DMS153 (cell line): ENCODE data around the gene CABP7.
"Not testable (repeated sequence)": the region's sequence is repeated elsewhere in the genome, so short reads cannot be mapped to it uniquely, and the experiment has no call there.

Source experiments
- DNase-seq: peaks from one replicate; lab custom pipeline; 2025; lab: John Stamatoyannopoulos, UW

The CABP7 gene

DNA sequence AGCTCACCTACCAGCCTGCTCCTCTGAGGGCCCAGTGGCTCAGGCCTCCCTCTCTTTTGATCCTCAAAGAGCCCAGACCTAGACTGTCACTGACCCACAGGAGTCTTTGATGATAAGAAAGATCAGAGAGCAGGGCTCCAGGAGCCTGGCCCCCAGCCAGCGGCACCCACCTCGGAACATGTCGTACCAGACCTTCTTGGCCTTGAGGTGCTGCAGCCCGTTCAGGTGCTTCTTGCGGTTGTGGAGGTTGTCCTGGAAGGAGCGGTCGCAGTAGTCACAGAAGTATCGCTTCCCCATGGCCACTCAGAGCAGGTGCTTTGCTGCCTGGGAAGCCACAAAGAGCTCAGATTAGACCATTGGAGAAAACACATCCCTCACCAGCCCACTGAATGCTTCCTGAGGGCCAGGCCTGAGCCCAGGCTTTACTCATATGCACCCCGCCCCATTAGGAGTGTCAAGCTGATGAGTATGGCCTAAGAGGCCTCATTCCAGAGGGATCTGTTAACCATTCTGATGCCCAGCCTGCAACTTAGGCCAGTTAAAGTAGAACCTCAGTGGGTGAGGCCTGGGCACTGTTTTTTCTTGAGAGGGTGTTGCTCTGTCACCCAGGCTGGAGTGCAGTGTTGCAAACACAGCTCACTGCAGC is 28.6 kb downstream of the CABP7 start:
- no peak for DNase-seq

GRCh38 chr22:29750029-29750428 is 30.2 kb downstream of the CABP7 start:
- no peak for DNase-seq

- DNase-seq = no peak
Observed at GRCh38 chr22:29750559-29751538, 31.0 kb downstream of the CABP7 start.

DNA sequence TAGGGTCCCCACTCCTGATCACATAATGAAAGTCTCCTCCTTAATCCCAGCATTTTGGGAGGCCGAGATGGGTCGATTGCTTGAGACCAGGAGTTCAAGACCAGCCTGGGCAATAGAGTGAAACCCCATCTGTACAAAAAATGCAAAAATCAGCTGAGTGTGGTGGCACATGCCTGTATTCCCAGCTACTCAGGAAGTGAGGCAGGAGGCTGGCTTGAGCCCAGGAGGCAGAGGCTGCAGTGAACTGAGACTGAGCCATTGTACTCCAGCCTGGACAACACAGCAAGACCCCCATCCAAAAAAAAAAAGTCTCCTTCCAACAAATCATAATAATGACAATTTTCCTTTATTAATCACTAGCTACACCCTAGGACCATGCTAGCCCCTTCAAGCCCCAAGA is 31.9 kb downstream of the CABP7 start:
- no peak for DNase-seq

GRCh38 chr22:29753808-29754657 is 34.2 kb downstream of the CABP7 start:
- no peak for DNase-seq

GRCh38 chr22:29754658-29755395 is 35.0 kb downstream of the CABP7 start:
- not testable (repeated sequence) for DNase-seq

- DNase-seq = no peak
Observed at GRCh38 chr22:29755889-29756288, 36.1 kb downstream of the CABP7 start.

GRCh38 chr22:29756341-29756740 is 36.5 kb downstream of the CABP7 start:
- no peak for DNase-seq

- DNase-seq = no peak
Observed at GRCh38 chr22:29757096-29757495, 37.3 kb downstream of the CABP7 start.

- DNase-seq = no peak
Observed at GRCh38 chr22:29758068-29758622, 38.3 kb downstream of the CABP7 start.

DNA sequence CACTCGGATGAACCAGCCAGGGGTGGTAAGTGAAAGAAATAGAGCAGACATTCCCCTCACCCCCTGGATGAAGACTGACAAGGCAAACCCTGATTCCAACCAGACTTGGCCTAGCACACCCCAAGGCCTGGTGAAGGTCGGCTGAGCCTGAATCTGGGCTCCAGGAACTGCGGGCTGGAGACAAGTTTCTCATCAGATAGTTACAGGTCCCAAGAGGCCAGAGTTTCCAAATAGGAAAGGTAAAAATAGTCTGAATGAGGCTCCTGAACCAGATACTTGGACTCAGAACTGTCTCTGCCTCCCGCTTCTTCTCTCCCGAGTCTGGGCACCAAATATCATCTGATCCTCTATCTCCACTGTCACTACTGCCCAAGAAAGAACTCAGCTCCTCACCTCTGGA is 39.2 kb downstream of the CABP7 start:
- DNase-seq = no peak

- peak; percentile 57 for DNase-seq
Observed at GRCh38 chr22:29762263-29762662, 42.5 kb downstream of the CABP7 start.

GRCh38 chr22:29765905-29766631 is 46.3 kb downstream of the CABP7 start:
- DNase-seq = no peak

- DNase-seq = peak; percentile 97
Observed at GRCh38 chr22:29766632-29767170, 46.9 kb downstream of the CABP7 start, which contains the start of gene ZMAT5. TSS of gene ZMAT5 (minus strand) at chr22:29767007. CDS start at chr22:29748544, 18,463 bp downstream.

- peak; percentile 83 for DNase-seq
Observed at GRCh38 chr22:29767171-29768051, 47.6 kb downstream of the CABP7 start, which contains the start of gene UQCR10. TSS of gene UQCR10 (plus strand) at chr22:29767369. CDS start at chr22:29767399, 30 bp downstream.

DNA sequence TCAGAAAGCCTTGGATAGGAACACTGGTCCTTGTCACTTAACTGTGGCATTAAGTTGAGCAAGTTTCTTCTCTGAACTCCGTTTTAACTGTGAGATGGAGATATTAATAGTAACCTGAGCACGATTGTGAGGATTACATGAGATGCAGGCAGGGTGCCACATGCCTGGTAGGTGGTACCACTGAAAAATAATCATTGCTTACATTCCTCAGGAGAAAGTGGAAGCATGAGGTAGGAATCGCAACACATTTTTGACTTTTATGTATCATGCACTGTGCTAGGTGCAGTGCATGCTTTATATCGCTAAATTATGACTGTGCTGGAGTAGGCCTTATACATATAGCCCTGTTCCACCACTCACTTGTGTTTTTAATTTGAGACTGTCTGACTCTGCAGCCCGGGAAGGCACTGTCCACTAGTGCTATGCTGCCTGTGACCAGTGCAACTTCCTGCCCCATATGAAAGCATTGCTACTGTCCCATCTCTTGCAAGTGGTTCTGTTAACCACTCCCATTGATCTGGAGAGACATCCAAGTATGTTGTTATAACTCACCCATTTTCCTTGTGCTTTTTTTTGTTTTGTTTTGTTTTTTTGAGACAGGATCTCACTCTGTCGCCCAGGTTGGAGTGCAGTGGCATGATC is 48.4 kb downstream of the CABP7 start:
- no peak for DNase-seq

DNA sequence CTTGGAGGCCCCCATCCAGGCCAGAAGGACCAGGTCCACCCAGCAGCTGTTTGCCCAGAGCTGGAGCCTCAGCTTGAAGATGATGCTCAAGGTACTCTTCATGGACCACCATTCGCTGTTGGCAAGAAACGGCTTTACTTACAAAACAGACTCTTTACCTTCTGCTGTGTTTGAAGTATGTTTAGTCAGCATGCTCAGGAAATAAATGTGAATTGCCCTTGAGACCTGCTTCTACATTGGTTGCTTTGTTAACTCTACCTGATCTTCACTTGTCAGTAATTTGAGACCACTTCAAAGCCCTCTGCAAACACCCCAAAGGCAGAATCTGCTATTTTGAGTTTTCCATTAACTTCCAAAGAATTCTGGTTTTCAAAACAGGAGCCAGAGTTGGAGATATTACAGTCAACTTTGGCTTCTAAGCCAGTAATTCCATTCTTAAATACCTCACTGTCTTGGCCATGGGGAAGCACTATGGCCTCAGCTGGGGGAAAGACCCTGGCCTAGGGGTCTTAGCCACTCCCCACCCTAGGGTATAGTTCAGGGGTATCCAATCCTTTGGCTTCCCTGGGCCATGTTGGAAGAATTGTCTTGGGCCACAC is 50.0 kb downstream of the CABP7 start:
- DNase-seq = no peak

- no peak for DNase-seq
Observed at GRCh38 chr22:29772170-29772641, 52.4 kb downstream of the CABP7 start.
